GM12892 (cell line): ENCODE data around the gene NCR3LG1.
A peak's percentile ranks its signal among the peaks of the same experiment; 100 is the strongest.

Source experiments
- DNase-seq: peaks from one replicate; pipeline ENCODE4 v3.0.0; 2011; ENCODE audit not compliant: insufficient read length
- FAIRE-seq: peaks from 2 replicates; lab custom pipeline; 2011; peaks lifted over from hg19 to GRCh38; lab: Jason Lieb, UNC
- POLR2A ChIP-seq: IDR thresholded peaks from 2 replicates; pipeline ENCODE4 v1.6.1; 2011; ENCODE audit warnings: low read depth, low read length, control low read depth
- POLR2AphosphoS5 ChIP-seq: IDR thresholded peaks from 2 replicates; pipeline ENCODE4 v1.6.1; 2011; ENCODE audit warnings: low read depth, low read length, control low read depth
- TAF1 ChIP-seq: IDR thresholded peaks from 2 replicates; pipeline ENCODE4 v1.6.1; 2011; ENCODE audit warnings: low read depth, mild to moderate bottlenecking, control low read depth, low read length, borderline replicate concordance

The NCR3LG1 gene

GRCh38 chr11:17397311-17398002, 45.9 kb downstream of the NCR3LG1 start:
- no peak for DNase-seq
- TF ChIP-seq POLR2AphosphoS5 (no peak), TAF1 (no peak), POLR2A (no peak)
- no peak for FAIRE-seq

GRCh38 chr11:17399236-17399635, 47.6 kb downstream of the NCR3LG1 start:
- FAIRE-seq (no peak), DNase-seq (no peak)
- TF ChIP-seq POLR2AphosphoS5 (no peak), POLR2A (no peak), TAF1 (no peak)

- DNase-seq: no peak
- TF ChIP-seq POLR2AphosphoS5 (no peak), POLR2A (no peak), TAF1 (no peak)
- FAIRE-seq: peak; percentile 9
Measured at GRCh38 chr11:17400048-17400775, 48.6 kb downstream of the NCR3LG1 start.

- FAIRE-seq (no peak), DNase-seq (no peak)
- TF ChIP-seq TAF1 (no peak), POLR2A (no peak), POLR2AphosphoS5 (no peak)
Measured at GRCh38 chr11:17401316-17401715, 49.7 kb downstream of the NCR3LG1 start.

- TF ChIP-seq TAF1: no peak
- TF ChIP-seq POLR2A: no peak
- TF ChIP-seq POLR2AphosphoS5: no peak
- DNase-seq (no peak), FAIRE-seq (no peak)
Measured at GRCh38 chr11:17401841-17402240, 50.2 kb downstream of the NCR3LG1 start.

- no peak for FAIRE-seq
- TF ChIP-seq TAF1 (no peak), POLR2AphosphoS5 (no peak), POLR2A (no peak)
- no peak for DNase-seq
Measured at GRCh38 chr11:17402486-17402885, 50.9 kb downstream of the NCR3LG1 start.

GRCh38 chr11:17403980-17404759, 52.6 kb downstream of the NCR3LG1 start:
- TF ChIP-seq POLR2AphosphoS5 (no peak), POLR2A (no peak), TAF1 (no peak)
- DNase-seq: no peak
- FAIRE-seq: no peak

GRCh38 chr11:17405232-17406005, 53.8 kb downstream of the NCR3LG1 start:
- FAIRE-seq (no peak), DNase-seq (no peak)
- TF ChIP-seq TAF1: no peak
- no peak for TF ChIP-seq POLR2A
- no peak for TF ChIP-seq POLR2AphosphoS5

GRCh38 chr11:17406082-17406817, 54.6 kb downstream of the NCR3LG1 start:
- no peak for FAIRE-seq
- TF ChIP-seq POLR2AphosphoS5: no peak
- no peak for TF ChIP-seq POLR2A
- no peak for TF ChIP-seq TAF1

GRCh38 chr11:17406818-17407149, 55.2 kb downstream of the NCR3LG1 start:
- no peak for DNase-seq
- TF ChIP-seq POLR2A (no peak), POLR2AphosphoS5 (no peak), TAF1 (no peak)
- no peak for FAIRE-seq

More at GRCh38 chr11:17406082-17406817, 54.6 kb downstream of the NCR3LG1 start:
- DNase-seq: no peak
